SU-DHL-6 (cell line): ENCODE results near the gene FLNA.

ENCODE experiments used
- CTCF ChIP-seq: fragments of 200-600 bp; sonication (generic); IDR thresholded peaks from one replicate; pipeline ENCODE4 v1.5.1; 2017; ENCODE audit warnings: antibody characterized with exemption, mild to moderate bottlenecking, low read length, moderate library complexity; ENCODE audit not compliant: insufficient read depth, poor library complexity, severe bottlenecking
- EZH2phosphoT487 ChIP-seq: fragments of 200-600 bp; sonication (generic), shearing (Covaris generic); conservative IDR thresholded peaks from 2 replicates; pipeline ENCODE4 v1.6.1; 2018; ENCODE audit warnings: mild to moderate bottlenecking, antibody characterized with exemption, low read length, moderate library complexity, mixed read lengths

DNA sequence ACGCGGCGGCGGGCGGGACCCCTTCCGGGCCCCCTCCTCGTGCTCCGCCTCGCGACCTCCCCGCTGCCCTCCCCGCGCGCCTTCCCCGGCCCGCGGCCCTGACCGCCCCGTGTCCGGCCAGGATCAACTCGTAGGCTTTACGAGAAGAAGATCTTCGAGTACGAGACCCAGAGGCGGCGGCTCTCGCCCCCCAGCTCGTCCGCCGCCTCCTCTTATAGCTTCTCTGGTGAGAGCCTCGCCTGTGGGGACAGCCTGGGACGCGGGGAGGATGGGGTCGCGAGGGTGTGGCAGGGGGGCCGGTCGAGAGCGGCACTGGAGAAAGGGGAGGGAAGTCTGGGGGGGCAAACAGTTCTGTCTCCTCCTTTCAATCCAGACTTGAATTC is 5.1 kb upstream of the FLNA start:
- no peak for TF ChIP-seq CTCF
- TF ChIP-seq EZH2phosphoT487: no peak
